Measurements from ENCODE around the gene MRPL57. TPM values are rescaled to one million over a fixed set of nuclear protein-coding genes. Genes with fewer than 3 reads are reported as not detected.

MRPL57 gene
- total RNA-seq, 2 experiments from 2014 or later, result 20.8 to 23.1 TPM

- Mint-ChIP-seq H3K27ac (no peak overlapping the region), H3K36me3 (no peaks in the 10 kb centered on the region), H3K9me3 (peaks cover 10% of the 10 kb centered on the region), H3K27me3 (peaks cover 10% of the 10 kb centered on the region), H3K4me3 (no peak overlapping the region), H3K4me1 (ENCODE audit: low read depth) (no peaks in the 10 kb centered on the region)
- CTCF ChIA-PET, result no interaction called here
- POLR2A ChIA-PET, result no interaction called here
- DNase-seq, result no peak
- intact Hi-C loops (cut with micrococcal nuclease), result no loop called here
Observed at GRCh38 chr13:21225841-21226581, 49.6 kb downstream of the MRPL57 start.

- no peak for DNase-seq
- POLR2A ChIA-PET, result interaction anchor here (0.6 kb wide), 1 partner anchor 285 kb away, joined by 3 read pairs; no protein-coding TSS in a partner anchor
- Mint-ChIP-seq H3K4me1 (ENCODE audit: low read depth) (peaks cover 3% of the 10 kb centered on the region), H3K9me3 (no peaks in the 10 kb centered on the region), H3K27me3 (peaks cover 10% of the 10 kb centered on the region), H3K27ac (no peak overlapping the region), H3K4me3 (no peak overlapping the region), H3K36me3 (no peaks in the 10 kb centered on the region)
- CTCF ChIA-PET, result interaction anchor here (1.2 kb wide), 1 partner anchor 9 kb away, joined by 7 read pairs; no protein-coding TSS in a partner anchor
- intact Hi-C loops (cut with micrococcal nuclease), result no loop called here
Observed at GRCh38 chr13:21227917-21228316, 51.5 kb downstream of the MRPL57 start.

Other genes with a start within 250 kb of the MRPL57 start
- 1 to 10 TPM; 4.0 to 6.8 TPM for gene LATS2, start 115.1 kb upstream of the MRPL57 start, total RNA-seq
- gene SAP18, start 36.5 kb upstream of the MRPL57 start, total RNA-seq, result 100 to 1,000 TPM; 225 to 243 TPM
- gene SKA3, start 106 bp upstream of the MRPL57 start, total RNA-seq, result 10 to 100 TPM; 34.0 to 36.2 TPM